IMR-90 (cell line): ENCODE measurements around the gene SNED1. TPM values are rescaled to one million over a fixed set of nuclear protein-coding genes. Genes with fewer than 3 reads are reported as not detected.

Experiments used
- ATAC-seq: fragments of 200-7000 bp; cut with Tn5 transposase; 2 replicates; pipeline ENCODE4 v1.9.1; 2020; ENCODE audit warnings: low read depth, mild to moderate bottlenecking, moderate library complexity
- BruUV-seq: library from RNA; stranded (reverse); fragments of 400-500 nt; replicated peaks from 2 replicates; lab custom pipeline; 2021; lab: Mats Ljungman, UMichigan
- CTCF ChIA-PET: fragments of 300-600 bp; formaldehyde crosslinking; extraction: SDS; loops from one replicate; lab custom pipeline; 2021; ENCODE audit warnings: antibody characterized with exemption; lab: Yijun Ruan, JAX
- POLR2A ChIA-PET: fragments of 300-600 bp; sonication (Branson Sonifier 250); formaldehyde crosslinking; loops from one replicate; lab custom pipeline; 2022; ENCODE audit warnings: antibody characterized with exemption; ENCODE audit not compliant: unreplicated experiment; lab: Charles Lee
- DNase-seq: peaks from one replicate; pipeline ENCODE4 v3.0.0; 2013
- H2AFZ ChIP-seq: replicated peaks from 2 replicates; pipeline ENCODE3; 2013; ENCODE audit warnings: low read length, mild to moderate bottlenecking; ENCODE audit not compliant: poor library complexity
- H2AK5ac ChIP-seq: 2 replicates; pipeline ENCODE4 v1.6.1; 2013; ENCODE audit warnings: low read depth, low read length, inconsistent platforms
- H2AK9ac ChIP-seq: replicated peaks from 2 replicates; pipeline ENCODE3; 2013; ENCODE audit warnings: mild to moderate bottlenecking, low read depth, low read length, moderate library complexity; ENCODE audit not compliant: poor library complexity
- H2BK120ac ChIP-seq: 2 replicates; pipeline ENCODE4 v1.6.1; 2013; ENCODE audit warnings: low read depth, low read length, inconsistent platforms
- H2BK15ac ChIP-seq: 3 replicates; pipeline ENCODE4 v1.6.1; 2013; ENCODE audit warnings: low read depth, low read length, inconsistent platforms
- H2BK20ac ChIP-seq: 2 replicates; pipeline ENCODE4 v1.6.1; 2013; ENCODE audit warnings: low read depth, mild to moderate bottlenecking, inconsistent platforms, low read length, moderate library complexity
- H2BK5ac ChIP-seq: 2 replicates; pipeline ENCODE4 v1.6.1; 2013; ENCODE audit warnings: mild to moderate bottlenecking, low read depth, low read length, inconsistent platforms; ENCODE audit not compliant: poor library complexity, severe bottlenecking
- H3K14ac ChIP-seq: replicated peaks from 2 replicates; pipeline ENCODE4 v1.6.1; 2013; ENCODE audit warnings: low read depth, low read length, inconsistent platforms
- H3K18ac ChIP-seq: 2 replicates; pipeline ENCODE4 v1.6.1; 2013; ENCODE audit warnings: low read depth, low read length, control low read depth
- H3K23ac ChIP-seq: 2 replicates; pipeline ENCODE4 v1.6.1; 2013; ENCODE audit warnings: low read depth, low read length, inconsistent platforms
- H3K27ac ChIP-seq: 2 replicates; pipeline ENCODE4 v1.5.1; 2013; ENCODE audit warnings: mild to moderate bottlenecking, control low read depth, low read length; ENCODE audit not compliant: insufficient read depth
- H3K27me3 ChIP-seq: 2 replicates; pipeline ENCODE4 v1.6.1; 2013; ENCODE audit warnings: low read length; ENCODE audit not compliant: control insufficient read depth, insufficient read depth
- H3K36me3 ChIP-seq: 2 replicates; pipeline ENCODE4 v1.6.1; 2013; ENCODE audit warnings: low read length, mixed read lengths; ENCODE audit not compliant: control insufficient read depth, insufficient read depth
- H3K4ac ChIP-seq: 2 replicates; pipeline ENCODE4 v1.6.1; 2013; ENCODE audit warnings: low read depth, low read length, inconsistent platforms
- H3K4me1 ChIP-seq: 2 replicates; pipeline ENCODE4 v1.6.1; 2013; ENCODE audit warnings: low read length, mixed read lengths; ENCODE audit not compliant: control insufficient read depth, insufficient read depth
- H3K4me2 ChIP-seq: 2 replicates; pipeline ENCODE4 v1.6.1; 2013; ENCODE audit warnings: low read depth, mild to moderate bottlenecking, control low read depth, low read length, moderate library complexity
- H3K4me3 ChIP-seq: 2 replicates; pipeline ENCODE4 v1.5.1; 2013; ENCODE audit warnings: low read depth, mild to moderate bottlenecking, control low read depth, low read length, moderate library complexity; ENCODE audit not compliant: insufficient read depth
- H3K56ac ChIP-seq: 2 replicates; pipeline ENCODE4 v1.6.1; 2013; ENCODE audit warnings: low read length, inconsistent platforms; ENCODE audit not compliant: insufficient read depth; ENCODE audit errors: extremely low read depth
- H3K79me1 ChIP-seq, 2 experiments: 2 replicates each; pipeline ENCODE4 v1.6.1; 2013; ENCODE audit warnings: low read length in 2 of 2, inconsistent platforms in 1 of 2, low read depth in 1 of 2
- H3K9ac ChIP-seq: 2 replicates; pipeline ENCODE4 v1.6.1; 2013; ENCODE audit warnings: low read depth, low read length, control low read depth
- H3K9me1 ChIP-seq: 2 replicates; pipeline ENCODE4 v1.6.1; 2013; ENCODE audit warnings: low read length, inconsistent platforms; ENCODE audit not compliant: insufficient read depth
- H3K9me3 ChIP-seq: 2 replicates; pipeline ENCODE4 v1.6.1; 2013; ENCODE audit warnings: low read length; ENCODE audit not compliant: control insufficient read depth, insufficient read depth
- H4K20me1 ChIP-seq: 2 replicates; pipeline ENCODE4 v1.6.1; 2013; ENCODE audit warnings: low read length, inconsistent platforms; ENCODE audit not compliant: insufficient read depth
- H4K5ac ChIP-seq: 2 replicates; pipeline ENCODE4 v1.6.1; 2013; ENCODE audit warnings: mild to moderate bottlenecking, low read depth, low read length, control low read depth
- H4K8ac ChIP-seq, 2 experiments: 2 replicates each; pipeline ENCODE4 v1.6.1; 2013; ENCODE audit warnings: low read depth in 2 of 2, low read length in 2 of 2, control low read depth in 1 of 2, inconsistent platforms in 1 of 2
- H4K91ac ChIP-seq: 2 replicates; pipeline ENCODE4 v1.6.1; 2013; ENCODE audit warnings: low read depth, low read length, inconsistent platforms; ENCODE audit not compliant: insufficient read depth
- MAZ ChIP-seq: IDR thresholded peaks from 2 replicates; pipeline ENCODE4 v1.6.1; 2012; ENCODE audit warnings: low read depth, mild to moderate bottlenecking, low read length, improper control_type of control experiment, moderate library complexity, borderline replicate concordance
- NFE2L2 ChIP-seq: fragments of 150-350 bp; IDR thresholded peaks from 2 replicates; pipeline ENCODE4 v1.6.1; 2016; ENCODE audit warnings: low read depth, mild to moderate bottlenecking, low read length
- WGBS, 2 experiments: methylation state at CpG; one replicate each; pipeline versions ENCODE4 v1.1.5 to v1.1.7; 2013; ENCODE audit warnings: missing lambda C conversion rate in 2 of 2; ENCODE audit not compliant: insufficient read length in 1 of 2; ENCODE audit errors: extremely low coverage in 2 of 2; 5-methylcytosine and 5-hydroxymethylcytosine counted together
- dilution Hi-C: fragments of 300-500 bp; cut with HindIII; formaldehyde crosslinking; loops from one replicate; pipeline ENCODE4 v1.14.3; 2018; ENCODE audit warnings: low sequenced_read_pairs; ENCODE audit not compliant: unreplicated experiment
- in situ Hi-C: fragments of 300-500 bp; cut with MboI; formaldehyde crosslinking; loops from 3 replicates; pipeline ENCODE4 v1.14.3; 2019; ENCODE audit warnings: low sequenced_read_pairs, inconsistent platforms, mixed read lengths
- intact Hi-C: fragments of 100-400 bp; cut with micrococcal nuclease; formaldehyde crosslinking; loops from 2 replicates; pipeline ENCODE4 v1.10.0; 2022
- polyA plus RNA-seq, 3 experiments: library from polyadenylated mRNA; depleted of rRNA; stranded (reverse); fragments of >200 nt; gene quantifications; 2 replicates each; pipeline ENCODE4 v1.2.3, GENCODE V29; 2012; ENCODE audit warnings: low replicate concordance in 1 of 3
- total RNA-seq: library from RNA; depleted of rRNA; stranded (reverse); fragments of >200 nt; gene quantifications from 2 replicates; pipeline ENCODE4 v1.2.3, GENCODE V29; 2012

The SNED1 gene
- total and polyA plus RNA-seq, 2 of the 4 experiments (the other 2 are of a cell fraction) = 1.1 to 3.4 TPM

DNA sequence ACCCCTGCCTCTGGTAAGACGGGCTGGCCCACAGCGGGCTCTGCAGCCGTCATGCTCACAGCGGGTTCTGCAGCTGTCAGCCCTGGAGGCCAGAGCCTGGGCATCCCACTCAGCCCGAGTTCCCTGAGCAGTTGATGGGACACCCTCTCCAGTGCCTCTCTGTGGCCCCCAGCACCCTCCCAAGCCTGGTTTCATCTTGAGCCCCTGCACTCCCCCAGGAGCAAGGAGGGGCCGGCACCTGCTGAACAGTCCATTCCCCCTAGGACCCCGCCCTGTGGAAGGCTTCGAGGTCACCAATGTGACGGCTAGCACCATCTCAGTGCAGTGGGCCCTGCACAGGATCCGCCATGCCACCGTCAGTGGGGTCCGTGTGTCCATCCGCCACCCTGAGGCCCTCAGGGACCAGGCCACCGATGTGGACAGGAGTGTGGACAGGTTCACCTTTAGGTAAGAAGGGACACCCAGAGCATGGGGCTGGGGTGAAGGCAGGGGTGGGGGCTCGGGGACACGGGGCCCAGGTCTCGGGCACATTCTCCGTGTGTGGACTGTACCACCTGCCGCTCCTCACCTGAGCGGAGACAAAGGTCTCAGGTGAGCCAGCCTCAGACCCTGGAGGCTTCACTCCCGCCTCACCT is 69.2 kb downstream of the SNED1 start:
- Histone ChIP-seq H2AK9ac (no peak overlapping the region), H2BK5ac (no peak overlapping the region), H2AK5ac (no peak overlapping the region), H3K14ac (no peak overlapping the region), H4K8ac (no peak overlapping the region), H3K9me3 (no peaks in the 10 kb centered on the region), H3K4ac (no peak overlapping the region), H3K4me2 (no peak overlapping the region), H4K20me1 (no peaks in the 10 kb centered on the region), H2BK20ac (no peak overlapping the region), H3K36me3 (peaks cover 39% of the 10 kb centered on the region; the same call in 1 of the 2 replicates), H3K56ac (no peak overlapping the region), H3K79me1 (no peaks in the 10 kb centered on the region), H3K27ac (no peak overlapping the region), H3K9ac (no peak overlapping the region), H2AFZ (no peak overlapping the region), H3K27me3 (no peaks in the 10 kb centered on the region), H3K23ac (no peak overlapping the region), H3K9me1 (no peaks in the 10 kb centered on the region), H4K5ac (no peak overlapping the region), H3K4me3 (no peak overlapping the region), H3K4me1 (no peaks in the 10 kb centered on the region), H2BK15ac (no peak overlapping the region), H2BK120ac (no peak overlapping the region), H3K18ac (no peak overlapping the region), H4K91ac (no peak overlapping the region)
- in situ Hi-C loops (no loop called here), intact Hi-C loops (no loop called here), dilution Hi-C loops (no loop called here)
- CTCF ChIA-PET = interaction anchor here (0.6 kb wide), 1 partner anchor 202 kb away, joined by 4 read pairs; no protein-coding TSS in a partner anchor
- no peak for DNase-seq
- ATAC-seq = no peak
- POLR2A ChIA-PET = no interaction called here
- WGBS, 2 experiments = 91% methylated on average over 10 of the region's 21 CpGs; no CpG with 5 or more reads in 1 of the 2 experiments
- no TSS peak for BruUV-seq
- no peak for TF ChIP-seq MAZ
- TF ChIP-seq NFE2L2 = no peak
